GM13976 (cell line): ENCODE data around the gene GLI2.

Source experiments
- DNase-seq: peaks from one replicate; pipeline ENCODE4 v3.0.0; 2012; ENCODE audit warnings: low spot score
- in situ Hi-C: fragments of 300-500 bp; cut with MboI; formaldehyde crosslinking; loops from one replicate; pipeline ENCODE4 v1.12.0; 2022; ENCODE audit warnings: low sequenced_read_pairs, mixed read lengths, inconsistent platforms; ENCODE audit not compliant: unreplicated experiment
- TF ChIP-seq, protein P1 (sequence below): IDR thresholded peaks from 2 replicates; pipeline ENCODE4 v1.5.1; 2012; ENCODE audit warnings: borderline replicate concordance, mild to moderate bottlenecking; ENCODE audit not compliant: insufficient read depth; ENCODE audit errors: extremely low read depth, missing control alignments, control extremely low read depth

GLI2 gene

DNA sequence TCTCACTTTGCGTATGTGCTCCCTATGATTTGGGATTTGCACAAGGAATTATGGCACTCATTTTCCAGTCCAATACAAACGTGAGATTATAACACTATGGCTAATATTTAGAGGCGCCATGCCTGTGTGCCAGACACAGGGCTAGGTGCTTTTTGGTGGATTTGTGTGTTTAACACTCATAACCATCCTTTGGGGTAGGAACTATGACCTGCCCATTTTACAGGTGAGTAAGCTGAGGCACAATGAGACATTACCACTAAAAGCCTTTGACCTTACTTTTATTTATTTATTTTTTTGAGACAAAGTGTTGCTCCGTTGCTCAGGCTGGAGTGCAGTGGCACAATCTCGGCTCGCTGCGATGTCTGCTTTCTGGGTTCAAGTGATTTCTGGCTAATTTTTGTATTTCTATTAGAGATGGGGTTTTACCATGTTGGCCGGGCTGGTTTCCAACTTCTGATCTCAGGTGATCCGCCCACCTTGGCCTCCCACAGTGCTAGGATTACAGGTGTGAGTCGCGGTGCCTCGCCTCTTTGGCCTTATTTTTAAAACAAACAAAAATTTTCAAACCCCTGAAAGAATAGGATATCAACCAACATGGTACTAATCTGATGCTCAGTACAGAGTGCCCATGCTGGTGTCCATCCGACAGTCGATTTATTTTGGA lies 26.6 kb upstream of the GLI2 start:
- in situ Hi-C loops = no loop called here
- TF ChIP-seq, protein P1, sequence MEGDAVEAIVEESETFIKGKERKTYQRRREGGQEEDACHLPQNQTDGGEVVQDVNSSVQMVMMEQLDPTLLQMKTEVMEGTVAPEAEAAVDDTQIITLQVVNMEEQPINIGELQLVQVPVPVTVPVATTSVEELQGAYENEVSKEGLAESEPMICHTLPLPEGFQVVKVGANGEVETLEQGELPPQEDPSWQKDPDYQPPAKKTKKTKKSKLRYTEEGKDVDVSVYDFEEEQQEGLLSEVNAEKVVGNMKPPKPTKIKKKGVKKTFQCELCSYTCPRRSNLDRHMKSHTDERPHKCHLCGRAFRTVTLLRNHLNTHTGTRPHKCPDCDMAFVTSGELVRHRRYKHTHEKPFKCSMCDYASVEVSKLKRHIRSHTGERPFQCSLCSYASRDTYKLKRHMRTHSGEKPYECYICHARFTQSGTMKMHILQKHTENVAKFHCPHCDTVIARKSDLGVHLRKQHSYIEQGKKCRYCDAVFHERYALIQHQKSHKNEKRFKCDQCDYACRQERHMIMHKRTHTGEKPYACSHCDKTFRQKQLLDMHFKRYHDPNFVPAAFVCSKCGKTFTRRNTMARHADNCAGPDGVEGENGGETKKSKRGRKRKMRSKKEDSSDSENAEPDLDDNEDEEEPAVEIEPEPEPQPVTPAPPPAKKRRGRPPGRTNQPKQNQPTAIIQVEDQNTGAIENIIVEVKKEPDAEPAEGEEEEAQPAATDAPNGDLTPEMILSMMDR = no peak
- no peak for DNase-seq

GRCh38 chr2:120709608-120710041 lies 26.0 kb upstream of the GLI2 start:
- TF ChIP-seq, protein P1 = no peak
- DNase-seq = no peak
- in situ Hi-C loops = no loop called here

- TF ChIP-seq, protein P1 = no peak
- DNase-seq = no peak
- in situ Hi-C loops = no loop called here
These were observed 25.4 kb upstream of the GLI2 start for GRCh38 chr2:120710256-120710655.

GRCh38 chr2:120711694-120712093 lies 24.0 kb upstream of the GLI2 start:
- in situ Hi-C loops = no loop called here
- no peak for DNase-seq
- TF ChIP-seq, protein P1 = no peak

GRCh38 chr2:120712180-120712681 lies 23.4 kb upstream of the GLI2 start:
- no peak for DNase-seq
- in situ Hi-C loops = no loop called here

GRCh38 chr2:120715353-120715752 lies 20.3 kb upstream of the GLI2 start:
- in situ Hi-C loops = no loop called here
- no peak for DNase-seq
- TF ChIP-seq, protein P1 = no peak

More at GRCh38 chr2:120712180-120712681, 23.4 kb upstream of the GLI2 start:
- TF ChIP-seq, protein P1 = no peak

DNA sequence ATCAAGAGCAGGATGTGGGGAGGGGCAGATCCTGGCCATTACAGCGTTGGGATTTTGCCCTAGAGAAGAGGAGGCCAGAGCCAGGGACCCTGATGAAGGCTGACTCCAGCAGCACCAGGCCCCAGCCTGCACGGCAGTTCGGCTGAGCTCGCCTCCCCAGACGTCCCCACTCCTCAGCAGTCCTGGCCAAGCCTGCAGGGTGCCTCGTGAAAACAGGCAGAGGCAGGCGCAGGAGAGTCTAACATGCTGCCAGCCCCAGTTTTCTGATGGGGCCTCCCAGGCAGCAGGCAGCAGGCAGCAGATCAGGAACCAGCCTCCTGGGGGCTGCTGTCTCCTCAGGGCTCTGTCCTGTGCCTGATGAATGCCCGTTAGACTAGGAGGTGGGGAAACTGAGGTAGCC lies 19.7 kb upstream of the GLI2 start:
- in situ Hi-C loops = no loop called here
- no peak for DNase-seq
- TF ChIP-seq, protein P1 = no peak
